Non-pigmented ciliary epithelial cell (primary cell): ENCODE measurements around the gene HBP1.
"Not testable (repeated sequence)": the region's sequence is repeated elsewhere in the genome, so short reads cannot be mapped to it uniquely, and the experiment has no call there.

Experiments used
- DNase-seq: peaks from one replicate; pipeline ENCODE4 v3.0.0-alpha.2; 2010; ENCODE audit warnings: low read depth

The HBP1 gene

GRCh38 chr7:107230334-107230733 lies 61.5 kb downstream of the HBP1 start:
- DNase-seq, result no peak

GRCh38 chr7:107232568-107233090 lies 63.8 kb downstream of the HBP1 start:
- peak; percentile 54 for DNase-seq

GRCh38 chr7:107233174-107233573 lies 64.4 kb downstream of the HBP1 start:
- DNase-seq, result no peak

- no peak for DNase-seq
Observed at GRCh38 chr7:107233981-107234380, 65.2 kb downstream of the HBP1 start.

- DNase-seq, result no peak
Observed at GRCh38 chr7:107234436-107234835, 65.6 kb downstream of the HBP1 start.

- no peak for DNase-seq
Observed at GRCh38 chr7:107236862-107237261, 68.1 kb downstream of the HBP1 start.

GRCh38 chr7:107237451-107237850 lies 68.6 kb downstream of the HBP1 start:
- no peak for DNase-seq

GRCh38 chr7:107242267-107242666 lies 73.5 kb downstream of the HBP1 start:
- no peak for DNase-seq

- no peak for DNase-seq
Observed at GRCh38 chr7:107244613-107245012, 75.8 kb downstream of the HBP1 start.

GRCh38 chr7:107246836-107247235 lies 78.0 kb downstream of the HBP1 start:
- DNase-seq, result not testable (repeated sequence)

- DNase-seq, result no peak
Observed at GRCh38 chr7:107248551-107249316, 79.9 kb downstream of the HBP1 start.

- no peak for DNase-seq
Observed at GRCh38 chr7:107251963-107252362, 83.2 kb downstream of the HBP1 start.
